SK-N-SH treated with all-trans-retinoic acid at 6 μM for 48 hours (cell line): ENCODE measurements around the gene SAMD4B.

Experiments
- ATAC-seq: fragments of 200-7000 bp; cut with Tn5 transposase; 3 replicates; pipeline ENCODE4 v1.9.1; 2020; ENCODE audit warnings: mild to moderate bottlenecking, moderate library complexity
- BACH2 ChIP-seq: fragments of 250-450 bp; sonication (Bioruptor Pico); IDR thresholded peaks from 2 replicates; pipeline ENCODE4 v1.9.0; 2021; ENCODE audit warnings: mild to moderate bottlenecking, borderline replicate concordance
- CSDC2 ChIP-seq: fragments of 250-450 bp; sonication (Bioruptor Pico); IDR thresholded peaks from 2 replicates; pipeline ENCODE4 v1.5.0; 2020; ENCODE audit warnings: mild to moderate bottlenecking, moderate library complexity
- GLIS3 ChIP-seq: fragments of 250-450 bp; sonication (Bioruptor Pico); IDR thresholded peaks from 2 replicates; pipeline ENCODE4 v1.5.0; 2020; ENCODE audit warnings: mild to moderate bottlenecking, moderate library complexity
- ISL1 ChIP-seq: fragments of 250-450 bp; sonication (Bioruptor Pico); IDR thresholded peaks from 2 replicates; pipeline ENCODE4 v2.1.2; 2022; ENCODE audit warnings: mild to moderate bottlenecking, moderate library complexity
- OSR1 ChIP-seq: fragments of 250-450 bp; sonication (Bioruptor Pico); IDR thresholded peaks from 2 replicates; pipeline ENCODE4 v1.8.0; 2022; ENCODE audit warnings: moderate library complexity, mild to moderate bottlenecking, inconsistent platforms
- PATZ1 ChIP-seq: fragments of 250-450 bp; sonication (Bioruptor Pico); IDR thresholded peaks from 2 replicates; pipeline ENCODE4 v1.8.0; 2020; ENCODE audit warnings: mild to moderate bottlenecking, moderate library complexity, borderline replicate concordance
- PPARA ChIP-seq: fragments of 250-450 bp; sonication (Bioruptor Pico); IDR thresholded peaks from 2 replicates; pipeline ENCODE4 v1.5.0; 2020; ENCODE audit warnings: mild to moderate bottlenecking, borderline replicate concordance
- RARB ChIP-seq: fragments of 250-450 bp; sonication (Bioruptor Pico); IDR thresholded peaks from 2 replicates; pipeline ENCODE4 v1.8.0; 2021; ENCODE audit warnings: mild to moderate bottlenecking, moderate library complexity
- SNAI2 ChIP-seq: fragments of 250-450 bp; sonication (Bioruptor Pico); IDR thresholded peaks from 2 replicates; pipeline ENCODE4 v1.5.0; 2020; ENCODE audit warnings: mild to moderate bottlenecking, moderate library complexity
- TCF4 ChIP-seq: fragments of 250-450 bp; sonication (Bioruptor Pico); IDR thresholded peaks from 2 replicates; pipeline ENCODE4 v1.8.0; 2021; ENCODE audit warnings: mild to moderate bottlenecking, moderate library complexity, borderline replicate concordance
- TOX ChIP-seq: fragments of 250-450 bp; sonication (Bioruptor Pico); IDR thresholded peaks from 2 replicates; pipeline ENCODE4 v1.8.0; 2021; ENCODE audit warnings: mild to moderate bottlenecking, moderate library complexity, borderline replicate concordance
- TSHZ2 ChIP-seq: fragments of 250-450 bp; sonication (Bioruptor Pico); IDR thresholded peaks from 2 replicates; pipeline ENCODE4 v1.5.0; 2020; ENCODE audit warnings: mild to moderate bottlenecking, moderate library complexity
- ZC3H10 ChIP-seq: fragments of 250-450 bp; sonication (Bioruptor Pico); IDR thresholded peaks from 2 replicates; pipeline ENCODE4 v1.5.1; 2021; ENCODE audit warnings: mild to moderate bottlenecking, moderate library complexity
- ZFP3 ChIP-seq: fragments of 250-450 bp; sonication (Bioruptor Pico); IDR thresholded peaks from 2 replicates; pipeline ENCODE4 v1.5.0; 2020; ENCODE audit warnings: mild to moderate bottlenecking, moderate library complexity
- ZFP30 ChIP-seq: fragments of 450-650 bp; formaldehyde crosslinking; IDR thresholded peaks from 2 replicates; pipeline ENCODE4 v1.5.0; 2022; ENCODE audit warnings: mild to moderate bottlenecking, moderate library complexity
- ZNF565 ChIP-seq: fragments of 450-650 bp; formaldehyde crosslinking; conservative IDR thresholded peaks from 2 replicates; pipeline ENCODE4 v1.5.0; 2020; ENCODE audit warnings: low read depth, mild to moderate bottlenecking, moderate library complexity
- ZNF70 ChIP-seq: fragments of 450-650 bp; formaldehyde crosslinking; IDR thresholded peaks from 2 replicates; pipeline ENCODE4 v1.5.0; 2020; ENCODE audit warnings: mild to moderate bottlenecking, moderate library complexity
- ZNF8 ChIP-seq: fragments of 450-650 bp; formaldehyde crosslinking; IDR thresholded peaks from 2 replicates; pipeline ENCODE4 v1.5.0; 2020; ENCODE audit warnings: mild to moderate bottlenecking, moderate library complexity
- TF ChIP-seq, protein P1 (sequence below): fragments of 250-450 bp; sonication (Bioruptor Pico); IDR thresholded peaks from 2 replicates; pipeline ENCODE4 v1.5.1; 2020; ENCODE audit warnings: low read depth, mild to moderate bottlenecking, moderate library complexity
- TF ChIP-seq, protein P2 (sequence below): fragments of 250-450 bp; sonication (Bioruptor Pico); IDR thresholded peaks from 2 replicates; pipeline ENCODE4 v1.5.1; 2021; ENCODE audit warnings: mild to moderate bottlenecking, moderate library complexity

SAMD4B gene

GRCh38 chr19:39304185-39304513 lies 38.1 kb upstream of the SAMD4B start:
- TF ChIP-seq TSHZ2 (CRISPR knock-in tag), result no peak
- TF ChIP-seq ZFP3 (CRISPR knock-in tag), result no peak
- no peak for TF ChIP-seq PATZ1 (CRISPR knock-in tag)
- no peak for ATAC-seq

DNA sequence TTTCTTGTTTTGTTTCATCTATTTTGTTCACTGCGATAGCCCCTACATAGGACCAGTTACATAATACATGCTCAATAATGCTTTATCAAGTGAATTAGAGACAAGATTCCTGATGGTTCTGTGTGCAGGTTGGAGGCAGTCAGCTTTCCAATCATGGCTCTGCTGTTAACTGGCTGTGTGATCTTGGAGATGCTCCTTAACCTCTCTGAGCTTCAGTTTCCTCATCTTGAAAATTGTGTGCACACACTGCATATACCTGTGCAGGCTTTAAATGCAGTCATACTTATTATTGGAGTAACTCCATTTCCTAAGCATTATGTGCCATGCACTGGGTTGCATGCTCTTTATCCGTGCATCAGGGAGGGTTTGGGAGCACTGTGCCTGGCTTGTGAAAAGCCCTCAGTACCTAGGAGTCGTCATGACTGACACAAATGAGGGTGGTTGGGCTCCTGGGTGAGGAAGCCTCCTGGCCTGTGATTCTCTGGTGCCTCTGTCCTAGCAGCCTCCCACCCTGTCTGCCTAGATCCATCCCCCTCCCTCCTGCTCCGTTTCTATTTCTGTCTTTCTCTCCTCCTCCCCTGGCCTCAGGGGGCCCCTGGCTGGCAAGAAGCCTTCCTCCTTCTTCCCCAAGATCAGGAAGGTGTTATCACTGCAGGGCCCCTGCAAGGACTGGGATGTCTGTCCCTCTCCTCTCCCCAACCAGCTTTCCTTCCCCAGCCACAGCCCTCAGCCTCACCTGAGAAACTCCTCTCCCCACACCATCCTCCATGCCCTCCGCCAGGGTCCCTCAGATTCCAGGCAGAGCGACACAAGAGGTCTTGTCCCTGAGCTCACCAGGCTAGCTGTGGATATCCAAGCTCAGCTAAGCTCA lies 37.3 kb upstream of the SAMD4B start:
- TF ChIP-seq, protein P1, sequence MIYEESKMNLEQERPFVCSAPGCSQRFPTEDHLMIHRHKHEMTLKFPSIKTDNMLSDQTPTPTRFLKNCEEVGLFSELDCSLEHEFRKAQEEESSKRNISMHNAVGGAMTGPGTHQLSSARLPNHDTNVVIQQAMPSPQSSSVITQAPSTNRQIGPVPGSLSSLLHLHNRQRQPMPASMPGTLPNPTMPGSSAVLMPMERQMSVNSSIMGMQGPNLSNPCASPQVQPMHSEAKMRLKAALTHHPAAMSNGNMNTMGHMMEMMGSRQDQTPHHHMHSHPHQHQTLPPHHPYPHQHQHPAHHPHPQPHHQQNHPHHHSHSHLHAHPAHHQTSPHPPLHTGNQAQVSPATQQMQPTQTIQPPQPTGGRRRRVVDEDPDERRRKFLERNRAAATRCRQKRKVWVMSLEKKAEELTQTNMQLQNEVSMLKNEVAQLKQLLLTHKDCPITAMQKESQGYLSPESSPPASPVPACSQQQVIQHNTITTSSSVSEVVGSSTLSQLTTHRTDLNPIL, result no peak
- TF ChIP-seq ISL1 (CRISPR knock-in tag) (no peak), GLIS3 (no peak), ZFP30 (no peak), ZC3H10 (no peak)
- TF ChIP-seq, all 23 proteins: peak for 0
- ATAC-seq, result no peak

DNA sequence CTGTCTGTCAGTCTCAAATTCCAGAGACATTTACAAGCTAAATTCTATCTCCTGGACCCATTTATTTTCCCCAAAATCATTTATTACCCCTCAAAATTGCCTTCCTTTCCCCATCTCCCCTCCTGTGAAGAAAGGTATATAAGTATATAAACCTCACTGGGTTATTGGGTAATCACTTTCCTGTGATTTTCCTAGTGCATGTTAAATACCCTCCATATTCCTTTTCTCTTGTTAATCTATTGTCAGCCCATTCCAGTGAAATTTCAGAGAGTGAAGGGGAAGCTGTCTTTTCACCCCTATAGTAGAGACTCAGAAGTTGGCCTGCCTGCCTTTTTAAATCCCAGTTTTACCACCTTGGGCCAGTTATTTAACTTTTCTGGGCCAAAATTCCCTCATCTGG lies 36.1 kb upstream of the SAMD4B start:
- no peak for ATAC-seq
- no peak for TF ChIP-seq BACH2
- no peak for TF ChIP-seq OSR1 (CRISPR knock-in tag)
- TF ChIP-seq TCF4 (CRISPR knock-in tag), result no peak
- TF ChIP-seq ZNF70 (CRISPR knock-in tag), result no peak
- no peak for TF ChIP-seq RARB (CRISPR knock-in tag)
- TF ChIP-seq SNAI2 (CRISPR knock-in tag), result no peak
- TF ChIP-seq, protein P1, result no peak
- TF ChIP-seq ZNF8 (CRISPR knock-in tag), result no peak
- no peak for TF ChIP-seq ZNF565 (CRISPR knock-in tag)

- no peak for ATAC-seq
- TF ChIP-seq, protein P2, sequence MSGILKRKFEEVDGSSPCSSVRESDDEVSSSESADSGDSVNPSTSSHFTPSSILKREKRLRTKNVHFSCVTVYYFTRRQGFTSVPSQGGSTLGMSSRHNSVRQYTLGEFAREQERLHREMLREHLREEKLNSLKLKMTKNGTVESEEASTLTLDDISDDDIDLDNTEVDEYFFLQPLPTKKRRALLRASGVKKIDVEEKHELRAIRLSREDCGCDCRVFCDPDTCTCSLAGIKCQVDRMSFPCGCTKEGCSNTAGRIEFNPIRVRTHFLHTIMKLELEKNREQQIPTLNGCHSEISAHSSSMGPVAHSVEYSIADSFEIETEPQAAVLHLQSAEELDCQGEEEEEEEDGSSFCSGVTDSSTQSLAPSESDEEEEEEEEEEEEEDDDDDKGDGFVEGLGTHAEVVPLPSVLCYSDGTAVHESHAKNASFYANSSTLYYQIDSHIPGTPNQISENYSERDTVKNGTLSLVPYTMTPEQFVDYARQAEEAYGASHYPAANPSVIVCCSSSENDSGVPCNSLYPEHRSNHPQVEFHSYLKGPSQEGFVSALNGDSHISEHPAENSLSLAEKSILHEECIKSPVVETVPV (CRISPR knock-in tag), result no peak
- TF ChIP-seq ZFP30, result no peak
- no peak for TF ChIP-seq SNAI2 (CRISPR knock-in tag)
- TF ChIP-seq PATZ1 (CRISPR knock-in tag), result no peak
- no peak for TF ChIP-seq TOX (CRISPR knock-in tag)
- TF ChIP-seq TSHZ2 (CRISPR knock-in tag), result no peak
- TF ChIP-seq OSR1 (CRISPR knock-in tag), result no peak
- TF ChIP-seq PPARA, result no peak
- no peak for TF ChIP-seq ZNF565 (CRISPR knock-in tag)
- TF ChIP-seq CSDC2 (CRISPR knock-in tag), result no peak
- no peak for TF ChIP-seq ZNF70 (CRISPR knock-in tag)
These were observed 35.0 kb upstream of the SAMD4B start for GRCh38 chr19:39307046-39307821.
